Brain microvascular endothelial cell (primary cell): ENCODE data around the gene CAT.

Experiments used
- DNase-seq: peaks from one replicate; pipeline ENCODE4 v3.0.0-alpha.2; 2020
- H3K27ac ChIP-seq: fragments of 250-450 bp; sonication (Bioruptor Pico); 2 replicates; pipeline ENCODE4 v1.5.1; 2020; ENCODE audit warnings: mild to moderate bottlenecking, moderate library complexity
- H3K27me3 ChIP-seq: fragments of 250-450 bp; sonication (Bioruptor Pico); replicated peaks from 2 replicates; pipeline ENCODE4 v1.5.1; 2020; ENCODE audit warnings: mild to moderate bottlenecking
- H3K36me3 ChIP-seq: fragments of 250-450 bp; sonication (Bioruptor Pico); replicated peaks from 2 replicates; pipeline ENCODE4 v1.5.1; 2020; ENCODE audit warnings: mild to moderate bottlenecking
- H3K4me3 ChIP-seq: 2 replicates; pipeline ENCODE4 v1.5.1; 2011; ENCODE audit warnings: low read depth, mild to moderate bottlenecking, control low read depth, low read length, moderate library complexity
- in situ Hi-C: cut with HindIII; loops from 2 replicates; pipeline ENCODE4 v1.10.0; 2017; ENCODE audit warnings: low sequenced_read_pairs, low pct_ligation_motif_present
- TF ChIP-seq, protein P1 (sequence below): IDR thresholded peaks from 2 replicates; pipeline ENCODE4 v1.5.1; 2011; ENCODE audit warnings: low read depth, mild to moderate bottlenecking, moderate library complexity, low read length, control low read depth, inconsistent platforms; ENCODE audit errors: missing control alignments

The CAT gene

DNA sequence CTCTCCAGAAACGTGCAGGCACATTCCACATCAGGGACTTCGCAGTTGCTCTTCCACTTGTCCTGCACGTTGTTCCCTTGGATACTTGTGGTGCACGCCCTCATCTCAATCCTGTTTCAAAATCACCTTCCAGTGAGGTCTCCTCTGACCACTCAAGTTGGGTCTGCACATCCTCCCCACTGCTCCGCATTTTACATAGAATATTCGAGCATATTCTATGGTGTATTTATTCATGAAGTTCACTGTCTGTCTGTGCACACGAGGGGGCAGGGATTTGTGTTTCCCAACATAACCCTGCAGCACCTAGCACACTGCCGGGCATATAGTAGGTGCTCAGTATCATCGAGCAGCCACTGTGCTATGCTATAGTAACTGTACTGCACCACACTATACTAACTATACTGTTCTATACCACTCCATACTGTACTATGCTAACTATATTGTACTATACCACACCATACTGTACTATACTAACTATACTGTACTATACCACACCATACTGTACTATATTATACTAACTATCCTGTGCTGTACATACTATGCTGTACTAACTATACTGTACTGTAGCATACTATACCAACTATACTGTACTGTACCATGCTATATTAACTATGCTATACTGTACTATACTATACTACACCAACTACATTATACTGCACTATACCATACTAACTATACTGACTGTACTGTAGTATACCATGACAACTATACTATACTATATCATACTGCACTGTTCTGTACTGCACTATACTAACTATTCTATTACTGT, 44.6 kb downstream of the CAT start:
- Histone ChIP-seq H3K27me3 (no peaks in the 10 kb centered on the region), H3K4me3 (no peak overlapping the region), H3K27ac (no peak overlapping the region), H3K36me3 (no peaks in the 10 kb centered on the region)
- in situ Hi-C loops, result loop anchor here (25.0 kb wide), 1 partner anchor 321 kb away; no protein-coding TSS in a partner anchor
- DNase-seq, result no peak
- TF ChIP-seq, protein P1, sequence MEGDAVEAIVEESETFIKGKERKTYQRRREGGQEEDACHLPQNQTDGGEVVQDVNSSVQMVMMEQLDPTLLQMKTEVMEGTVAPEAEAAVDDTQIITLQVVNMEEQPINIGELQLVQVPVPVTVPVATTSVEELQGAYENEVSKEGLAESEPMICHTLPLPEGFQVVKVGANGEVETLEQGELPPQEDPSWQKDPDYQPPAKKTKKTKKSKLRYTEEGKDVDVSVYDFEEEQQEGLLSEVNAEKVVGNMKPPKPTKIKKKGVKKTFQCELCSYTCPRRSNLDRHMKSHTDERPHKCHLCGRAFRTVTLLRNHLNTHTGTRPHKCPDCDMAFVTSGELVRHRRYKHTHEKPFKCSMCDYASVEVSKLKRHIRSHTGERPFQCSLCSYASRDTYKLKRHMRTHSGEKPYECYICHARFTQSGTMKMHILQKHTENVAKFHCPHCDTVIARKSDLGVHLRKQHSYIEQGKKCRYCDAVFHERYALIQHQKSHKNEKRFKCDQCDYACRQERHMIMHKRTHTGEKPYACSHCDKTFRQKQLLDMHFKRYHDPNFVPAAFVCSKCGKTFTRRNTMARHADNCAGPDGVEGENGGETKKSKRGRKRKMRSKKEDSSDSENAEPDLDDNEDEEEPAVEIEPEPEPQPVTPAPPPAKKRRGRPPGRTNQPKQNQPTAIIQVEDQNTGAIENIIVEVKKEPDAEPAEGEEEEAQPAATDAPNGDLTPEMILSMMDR, result no peak

DNA sequence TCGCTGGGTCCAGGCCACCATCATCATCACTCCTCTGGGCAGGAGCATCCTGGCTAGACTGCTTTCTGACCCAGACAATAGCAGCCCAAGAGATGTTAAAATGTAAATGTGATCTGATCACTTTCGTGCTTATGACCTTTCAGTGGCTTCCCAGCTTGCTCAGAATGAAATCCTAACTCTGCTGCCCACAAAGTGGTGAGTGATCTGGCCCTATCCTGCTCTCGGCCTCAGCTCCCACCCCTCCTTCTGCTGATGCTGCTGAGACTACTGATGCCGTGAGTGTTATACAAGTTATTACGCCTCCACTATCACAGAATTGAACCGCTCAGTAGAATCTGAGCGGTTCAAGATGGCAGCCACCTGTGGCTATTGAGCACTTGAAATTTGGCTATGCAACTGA, 48.7 kb downstream of the CAT start:
- no peak for DNase-seq
- H3K4me3 ChIP-seq, result no peak overlapping the region
- no peak overlapping the region for H3K27ac ChIP-seq
- in situ Hi-C loops, result loop anchor here (25.0 kb wide), 1 partner anchor 325 kb away; no protein-coding TSS in a partner anchor
- H3K36me3 ChIP-seq, result no peaks in the 10 kb centered on the region
- TF ChIP-seq, protein P1, result no peak
- H3K27me3 ChIP-seq, result no peaks in the 10 kb centered on the region

DNA sequence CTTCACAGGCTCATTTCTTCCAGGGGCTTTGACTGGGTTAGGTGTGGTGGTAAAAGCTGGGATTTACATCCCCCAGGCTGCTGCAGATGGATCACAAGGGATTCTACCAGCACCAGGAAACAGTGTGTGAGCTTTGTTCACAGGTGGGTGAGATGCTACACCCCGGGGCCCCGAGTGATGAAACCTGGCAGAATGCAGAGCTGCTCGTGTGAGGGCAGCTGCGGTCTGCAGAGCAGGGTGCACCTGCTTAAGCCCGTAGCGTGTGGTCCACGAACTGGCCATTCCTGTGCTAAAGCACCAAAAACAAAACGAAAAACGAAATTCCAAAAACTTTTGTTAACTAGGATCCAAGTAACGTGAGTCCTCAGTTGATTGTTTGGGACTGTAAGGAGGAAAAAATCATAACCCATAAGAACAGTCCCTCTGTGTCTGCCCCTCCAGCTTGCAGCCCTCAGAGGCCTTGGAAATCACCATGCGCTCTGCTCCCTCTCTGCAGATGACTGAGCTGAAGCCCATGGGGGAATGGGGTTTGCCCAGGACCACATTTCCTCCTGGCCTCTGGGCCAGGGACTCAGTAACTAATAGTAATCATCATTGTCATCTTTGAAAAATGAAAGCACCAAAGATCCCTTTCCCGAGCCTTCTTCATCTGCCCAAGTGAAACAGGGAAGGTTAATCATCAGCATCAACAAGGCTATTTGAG, 50.3 kb downstream of the CAT start:
- Histone ChIP-seq H3K27me3 (no peaks in the 10 kb centered on the region), H3K36me3 (no peaks in the 10 kb centered on the region), H3K27ac (no peak overlapping the region), H3K4me3 (no peak overlapping the region)
- TF ChIP-seq, protein P1, result no peak
- no peak for DNase-seq
- in situ Hi-C loops, result loop anchor here (25.0 kb wide), 1 partner anchor 327 kb away; no protein-coding TSS in a partner anchor

DNA sequence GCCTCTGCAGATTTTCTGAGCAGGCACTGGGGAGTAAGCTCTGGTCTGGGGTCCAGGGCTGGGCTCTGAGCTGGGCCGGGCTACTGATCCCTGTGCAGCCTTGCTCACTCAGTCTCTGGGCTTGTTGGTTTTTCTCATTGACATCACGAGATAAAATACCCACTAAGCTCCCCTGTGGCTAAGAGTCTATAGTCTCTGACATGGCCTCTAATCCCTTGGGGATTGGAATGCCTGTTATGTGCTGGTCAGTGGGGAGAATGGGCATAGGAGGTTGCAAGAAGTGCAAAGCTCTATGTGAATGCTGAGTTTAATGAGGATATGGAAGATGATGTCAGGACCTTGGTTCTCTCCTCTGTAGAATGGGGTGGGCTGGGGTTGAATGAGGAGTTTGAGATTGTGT, 51.6 kb downstream of the CAT start:
- TF ChIP-seq, protein P1, result no peak
- in situ Hi-C loops, result loop anchor here (25.0 kb wide), 1 partner anchor 328 kb away; no protein-coding TSS in a partner anchor
- no peak for DNase-seq
- Histone ChIP-seq H3K27ac (no peak overlapping the region), H3K36me3 (no peaks in the 10 kb centered on the region), H3K27me3 (peaks cover 3% of the 10 kb centered on the region), H3K4me3 (no peak overlapping the region)

DNA sequence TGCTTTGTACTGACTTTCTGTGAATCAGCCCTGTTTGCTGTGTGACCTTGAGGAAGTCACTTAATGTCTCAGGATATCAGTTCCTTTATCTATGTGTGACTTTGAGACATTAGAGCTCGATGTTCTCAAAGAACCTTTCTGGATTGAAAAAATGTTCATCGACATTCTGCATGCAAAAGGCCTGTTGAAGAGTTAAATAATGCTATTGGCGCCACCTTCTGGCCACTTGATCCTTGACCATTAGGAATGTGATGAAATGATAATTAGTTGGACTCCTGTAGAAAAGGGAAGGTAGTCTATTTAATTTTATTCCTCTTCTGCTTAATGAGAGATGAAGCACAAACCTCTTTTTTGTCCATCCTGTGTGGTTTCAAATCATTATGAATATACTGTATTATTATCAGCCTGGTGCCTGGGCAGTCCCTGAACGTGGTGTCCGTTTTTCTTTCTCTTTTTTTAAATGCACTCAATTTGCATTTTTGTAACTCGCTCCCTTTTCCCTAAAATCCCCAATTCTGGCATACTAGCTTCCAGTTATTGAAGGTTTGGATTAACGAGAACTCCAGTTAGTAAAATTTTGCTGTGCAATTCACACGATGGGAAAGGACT, 54.2 kb downstream of the CAT start:
- TF ChIP-seq, protein P1, result peak; percentile 74
- peak; percentile 59 for DNase-seq
- Histone ChIP-seq H3K4me3 (no peak overlapping the region), H3K27ac (no peak overlapping the region), H3K36me3 (no peaks in the 10 kb centered on the region), H3K27me3 (peaks cover 3% of the 10 kb centered on the region)
- in situ Hi-C loops, result loop anchor here (25.0 kb wide), 1 partner anchor 331 kb away; no protein-coding TSS in a partner anchor
